SH-SY5Y (cell line): ENCODE measurements around the gene DZIP1.

ENCODE experiments used
- GATA2 ChIP-seq: IDR thresholded peaks from 2 replicates; pipeline ENCODE4 v1.6.1; 2011; ENCODE audit warnings: mild to moderate bottlenecking, low read depth, low read length
- GATA3 ChIP-seq: IDR thresholded peaks from 2 replicates; pipeline ENCODE4 v1.6.1; 2011; ENCODE audit warnings: low read depth, mild to moderate bottlenecking, low read length, moderate library complexity

GRCh38 chr13:95546919-95547318, 97.6 kb downstream of the DZIP1 start:
- TF ChIP-seq GATA2: no peak
- no peak for TF ChIP-seq GATA3
